ENCODE measurements around the gene PLPP2.

PLPP2 gene

DNA sequence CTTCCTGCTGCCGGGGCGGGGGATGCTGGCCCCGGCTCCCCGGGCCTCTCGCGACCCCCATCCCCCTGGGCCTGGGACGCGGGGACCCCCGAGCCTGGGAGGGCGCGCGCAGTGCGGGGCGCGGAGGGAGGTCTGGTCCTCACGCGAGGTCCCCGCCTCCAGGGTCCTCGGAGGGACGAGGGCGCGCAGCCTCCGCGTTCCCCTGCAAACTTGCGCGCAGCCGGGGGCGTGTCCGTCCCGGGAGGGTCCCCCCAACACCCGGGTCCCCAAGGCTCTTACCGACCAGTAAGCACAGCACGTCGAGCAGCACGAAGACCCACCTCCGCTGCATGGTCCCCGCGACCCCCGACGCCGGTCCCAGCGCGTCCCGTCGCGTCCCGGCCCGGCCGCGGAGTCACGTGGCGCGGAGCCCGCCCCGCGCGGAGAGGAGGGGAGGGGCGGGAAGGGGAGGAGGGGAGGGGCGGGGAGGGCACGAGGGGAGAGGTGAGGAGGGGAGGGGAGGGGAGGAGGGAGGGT is at the start of gene PLPP2:
Gene PLPP2, minus strand, starts transcription at position 398 of the 516 bp plus-strand sequence. Its CDS starts 67 bp downstream, at position 331.
- DNase-seq (no peak), ATAC-seq (no peak)

DNA sequence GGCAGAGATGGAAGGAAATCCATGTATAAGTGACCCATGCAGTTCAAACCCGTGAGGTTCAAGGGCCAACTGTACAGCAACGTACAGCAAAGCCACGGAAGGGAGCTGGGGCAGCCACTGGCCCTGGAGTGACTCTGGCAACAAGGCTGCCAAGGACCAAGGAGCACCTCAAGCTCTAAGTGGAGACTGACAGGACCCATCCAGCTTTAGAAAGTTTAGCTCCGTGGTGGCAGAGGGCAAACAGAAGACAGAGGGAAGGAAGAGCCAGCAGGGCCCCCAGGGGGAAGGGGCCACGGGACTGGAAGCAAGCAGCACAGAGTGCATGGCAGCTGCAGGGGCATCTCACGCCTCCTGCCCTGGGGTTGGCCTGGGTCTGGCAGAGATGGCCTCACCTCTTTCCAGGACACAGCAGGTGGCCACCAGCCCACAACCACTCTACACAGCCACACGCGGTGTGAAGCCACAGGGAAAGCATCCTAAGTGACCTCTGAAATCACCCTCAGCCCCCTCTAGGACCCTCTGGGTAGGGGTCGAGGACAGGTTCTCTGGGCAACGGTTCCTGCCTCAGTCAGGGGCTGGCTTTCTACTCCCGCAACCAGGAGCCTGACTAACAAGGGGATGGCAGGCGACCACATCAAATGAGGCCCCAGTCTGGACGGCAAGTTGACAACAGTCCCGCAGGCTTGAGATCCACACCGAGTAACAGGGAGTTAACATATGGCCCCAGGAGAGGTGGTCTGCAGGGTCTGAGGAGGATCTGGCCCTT is 49.6 kb upstream of the PLPP2 start:
- no peak for ATAC-seq
- DNase-seq: no peak

DNA sequence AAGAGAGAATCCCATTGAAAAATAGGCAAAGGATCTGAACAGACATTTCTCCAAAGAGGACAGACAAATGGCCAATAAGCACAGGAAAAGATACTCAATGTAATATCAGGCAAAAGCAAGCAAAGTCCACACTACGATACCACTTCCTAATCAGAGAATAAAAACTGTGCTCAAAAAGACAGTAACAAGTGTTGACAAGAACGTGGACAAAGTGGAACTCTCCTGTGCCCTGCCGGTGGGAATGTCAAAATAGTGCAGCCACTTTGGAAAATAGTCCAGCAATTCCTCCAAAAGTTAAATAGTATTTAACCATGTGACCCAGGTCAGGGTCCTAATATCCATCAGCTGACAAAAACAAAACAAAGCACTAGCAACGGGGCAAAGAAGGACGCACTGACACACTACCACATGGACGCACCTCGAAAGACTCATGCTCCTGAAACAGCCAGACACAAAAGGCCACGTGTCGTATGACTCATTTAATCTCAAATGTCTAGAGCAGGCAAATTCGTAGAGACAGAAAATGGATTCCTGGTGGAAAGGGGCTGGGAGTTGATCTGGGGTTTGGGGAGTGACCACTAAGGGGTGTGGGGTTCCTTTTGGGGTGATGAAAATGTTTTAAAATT is 48.2 kb upstream of the PLPP2 start:
- DNase-seq (no peak), ATAC-seq (peak; percentile 41)

DNA sequence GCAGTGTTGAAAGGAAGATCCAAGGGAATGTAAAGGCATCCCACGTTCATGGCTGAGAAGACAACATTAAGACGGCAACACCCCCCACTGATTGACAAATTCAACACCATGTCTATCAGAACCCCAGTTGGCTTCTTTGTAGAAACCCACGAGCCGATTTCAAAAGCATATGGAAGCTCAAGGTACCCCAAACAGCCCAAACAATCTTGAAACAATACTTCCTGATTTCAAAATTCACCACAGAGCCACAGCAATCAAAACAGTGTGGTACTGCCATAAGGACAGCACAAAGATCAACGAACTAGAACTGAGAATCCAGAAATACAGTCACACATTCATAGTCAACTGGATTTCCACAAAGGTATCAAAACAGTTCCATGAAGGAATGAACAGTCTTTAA is 47.2 kb upstream of the PLPP2 start:
- ATAC-seq: no peak
- no peak for DNase-seq

DNA sequence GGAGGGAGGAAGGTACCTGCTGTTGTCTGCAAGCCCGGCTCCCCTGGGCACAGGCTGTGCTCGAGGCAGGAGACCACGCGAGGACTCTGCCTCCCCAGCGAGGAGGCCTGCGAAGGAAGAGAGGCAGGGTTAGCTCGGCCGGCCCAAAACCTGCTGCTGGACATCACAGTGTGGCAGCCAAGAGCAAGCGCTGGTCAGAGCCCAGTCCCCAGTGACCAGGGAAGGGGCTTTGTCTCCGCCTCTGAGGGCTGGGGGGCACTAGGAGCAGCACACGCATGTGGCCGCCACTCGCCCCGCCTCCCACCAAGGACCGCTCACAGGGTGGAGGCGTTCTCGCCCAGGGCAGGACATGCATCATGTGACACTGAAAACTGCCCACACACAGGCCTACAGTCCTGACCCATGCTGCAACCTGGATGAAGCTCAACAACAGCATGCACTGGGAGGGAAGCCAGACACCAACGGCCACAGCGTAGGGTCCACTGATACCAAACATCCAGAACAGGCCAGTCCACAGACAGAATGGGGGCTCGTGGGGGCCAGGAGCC is 44.9 kb upstream of the PLPP2 start:
- no peak for ATAC-seq
- DNase-seq: no peak

DNA sequence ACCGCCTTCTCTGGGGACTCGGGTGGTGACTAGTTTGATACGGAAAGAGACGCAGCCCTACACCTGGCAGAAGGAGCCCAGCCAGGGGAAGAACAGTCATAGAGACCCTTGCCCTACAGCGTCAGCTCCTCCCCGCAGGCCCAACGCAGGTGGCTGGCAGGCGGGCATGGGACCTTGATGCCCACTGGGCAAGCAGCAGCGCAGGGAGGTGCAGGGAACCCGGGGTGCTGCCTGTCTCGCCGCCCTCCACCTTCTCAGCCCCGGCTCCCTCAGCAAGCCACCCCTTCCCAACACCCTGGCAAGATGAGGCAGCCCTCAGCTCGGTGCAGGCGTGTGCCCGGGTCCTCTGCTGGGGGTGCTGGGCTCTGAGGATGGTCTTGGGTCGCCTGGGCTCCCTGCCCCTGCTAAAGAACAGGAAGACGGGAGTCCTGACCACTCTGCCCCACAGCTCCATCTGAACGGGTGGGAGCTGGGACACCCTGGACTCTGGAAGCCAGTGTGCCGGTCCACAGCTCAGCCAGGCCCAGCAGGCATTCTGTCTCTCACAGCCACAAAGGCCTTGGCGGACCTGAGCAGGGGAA is 44.4 kb upstream of the PLPP2 start:
- no peak for DNase-seq
- no peak for ATAC-seq

DNA sequence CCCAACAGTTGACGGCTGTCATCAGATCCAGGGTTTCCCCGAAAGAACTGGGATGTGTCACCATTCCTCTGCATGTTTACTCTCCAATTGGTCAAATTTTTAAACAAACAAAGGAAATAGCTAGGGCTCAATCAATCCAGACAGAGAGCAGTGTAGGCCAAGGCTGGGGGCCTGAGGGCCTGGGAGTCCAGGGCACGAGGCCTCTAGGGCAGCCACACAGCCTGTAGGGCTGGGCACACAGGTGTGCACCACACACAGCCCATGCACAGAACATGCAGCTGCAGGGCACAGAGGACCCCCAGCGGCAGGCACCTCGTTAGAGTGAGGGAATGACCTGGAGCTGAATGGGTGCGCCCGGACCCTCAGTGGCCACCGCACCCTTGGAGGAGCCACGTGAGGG is 43.9 kb upstream of the PLPP2 start:
- DNase-seq (no peak), ATAC-seq (no peak)

DNA sequence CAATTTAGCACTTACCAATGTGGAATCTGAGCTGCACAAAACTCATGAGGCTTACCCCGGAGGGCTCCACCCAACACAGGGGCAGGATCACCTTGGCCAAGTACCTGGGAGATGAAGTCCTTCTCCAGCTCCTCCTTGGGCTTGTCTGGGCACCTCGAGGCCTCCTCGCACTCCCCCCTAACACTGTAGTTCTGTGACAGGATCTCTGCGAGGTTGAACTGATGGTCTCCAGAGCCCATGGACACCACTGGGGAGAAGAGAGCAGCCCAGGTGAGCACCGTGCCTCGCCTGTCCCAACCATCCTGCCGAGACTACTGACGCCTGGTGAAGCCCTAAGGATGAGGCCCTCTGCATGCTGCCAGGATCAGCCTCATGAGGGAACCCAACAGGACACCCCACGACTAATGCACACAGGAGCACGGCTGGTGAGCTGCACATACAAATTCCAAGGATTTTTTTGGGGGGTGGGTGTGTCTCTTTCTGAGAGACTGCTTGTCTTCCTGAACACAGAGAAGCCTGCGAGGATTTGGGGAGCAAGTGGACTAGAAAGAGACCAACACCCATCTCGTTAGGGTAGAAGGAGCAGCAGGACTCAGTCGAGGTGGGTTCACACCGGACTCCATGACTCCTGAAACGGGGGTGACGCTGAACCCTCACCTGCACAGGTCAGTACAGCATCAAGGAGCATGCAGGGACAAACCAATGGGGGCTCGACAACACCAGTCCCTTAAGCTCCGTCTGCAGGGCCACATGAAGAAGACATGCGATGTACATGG is 43.3 kb upstream of the PLPP2 start:
- no peak for DNase-seq
- no peak for ATAC-seq

DNA sequence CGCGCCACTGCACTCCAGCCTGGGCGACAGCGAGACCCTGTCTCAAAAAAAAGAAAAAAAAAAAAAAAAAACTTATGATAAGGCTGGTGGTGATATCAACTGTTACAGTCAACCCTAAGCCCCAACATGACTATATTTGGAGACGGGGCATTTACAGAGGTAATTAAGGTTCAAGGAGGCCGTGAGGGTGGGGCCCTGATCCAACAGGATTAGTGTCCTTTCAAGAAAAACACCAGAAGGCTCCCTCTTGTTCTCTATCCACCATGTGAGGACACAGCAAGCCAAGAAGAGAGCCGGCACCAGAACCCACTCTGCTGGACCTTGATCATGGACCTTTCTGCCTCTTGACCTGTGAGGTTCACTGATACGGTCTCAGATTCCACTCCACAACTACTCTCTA is 39.3 kb upstream of the PLPP2 start:
- ATAC-seq (no peak), DNase-seq (no peak)

DNA sequence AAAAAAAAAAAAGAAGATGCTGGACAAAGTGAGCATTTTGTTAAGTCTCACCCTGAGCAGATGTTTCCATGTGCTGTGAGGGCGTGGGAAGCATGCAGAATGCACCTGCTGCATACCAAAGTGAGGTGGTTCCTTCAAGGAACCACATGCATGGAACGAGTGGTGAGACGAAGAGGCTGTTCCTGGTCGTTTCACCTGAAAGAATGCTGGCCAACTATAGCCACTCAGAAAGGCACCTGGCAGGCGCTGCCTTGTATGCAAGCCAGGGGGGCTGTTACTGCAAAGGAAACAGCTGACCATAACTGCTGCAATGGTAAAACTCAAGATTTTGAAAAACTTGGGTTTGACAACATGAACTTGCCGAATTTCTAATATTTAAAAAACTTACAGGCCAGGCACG is 38.7 kb upstream of the PLPP2 start:
- no peak for DNase-seq

DNA sequence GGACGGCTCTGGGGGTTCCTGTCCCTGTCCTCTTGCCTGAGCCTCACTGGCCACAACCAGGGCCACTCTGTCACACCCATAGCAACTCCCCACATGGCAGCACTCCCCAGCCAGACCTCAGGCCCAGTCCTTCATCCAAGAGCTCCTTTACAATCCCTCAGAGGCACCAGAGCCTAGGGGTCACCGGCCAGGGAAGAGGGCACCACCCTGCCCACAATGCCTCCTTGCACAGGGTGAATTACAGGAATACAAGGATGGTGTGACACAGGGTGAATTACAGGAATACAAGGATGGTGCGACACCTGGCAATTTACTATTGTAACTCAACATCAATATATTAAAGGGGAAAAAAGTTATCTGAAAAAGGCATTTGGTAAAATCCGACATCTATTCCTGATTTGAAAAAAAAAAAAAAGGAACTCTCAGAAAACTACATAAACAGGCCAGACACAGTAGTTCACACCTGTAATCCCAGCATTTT is 36.9 kb upstream of the PLPP2 start:
- ATAC-seq (no peak), DNase-seq (no peak)

More for the DNA sequence above, 38.7 kb upstream of the PLPP2 start:
- ATAC-seq: no peak

DNA sequence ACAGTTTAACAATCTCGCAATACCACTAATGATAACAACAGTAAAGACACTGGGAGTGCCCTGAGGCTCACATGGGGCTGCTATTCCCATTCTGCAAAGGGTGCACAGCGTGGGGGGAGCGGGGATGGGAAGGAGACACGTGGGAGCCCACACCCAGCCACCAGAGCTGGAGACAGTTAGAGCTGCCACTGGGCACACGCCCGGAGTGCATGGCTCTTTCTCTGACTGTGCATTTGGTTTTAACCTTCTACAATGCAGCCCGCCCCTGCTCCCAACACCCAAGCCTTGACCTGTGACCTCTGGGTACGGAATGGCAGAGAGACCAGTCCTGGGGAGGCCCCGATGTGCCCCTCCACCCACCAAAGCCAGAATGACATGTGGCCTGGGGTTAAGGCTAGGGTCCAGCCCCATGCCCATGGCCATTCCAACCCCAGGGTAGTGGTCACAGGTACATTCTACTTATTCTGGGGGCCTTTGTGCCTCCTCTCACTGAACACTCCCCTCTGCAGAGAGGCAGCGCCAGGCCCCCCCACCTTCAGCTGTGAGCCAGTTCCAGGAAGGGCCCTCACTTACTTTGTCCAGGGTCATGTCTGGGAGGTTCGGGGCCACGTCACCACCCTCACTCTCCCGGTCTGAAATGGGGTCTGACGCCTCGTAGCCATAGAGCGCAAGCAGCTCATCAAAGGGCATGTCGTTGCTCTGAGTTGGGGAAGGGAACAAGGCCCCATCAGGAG is 36.3 kb upstream of the PLPP2 start:
- ATAC-seq (no peak), DNase-seq (no peak)

DNA sequence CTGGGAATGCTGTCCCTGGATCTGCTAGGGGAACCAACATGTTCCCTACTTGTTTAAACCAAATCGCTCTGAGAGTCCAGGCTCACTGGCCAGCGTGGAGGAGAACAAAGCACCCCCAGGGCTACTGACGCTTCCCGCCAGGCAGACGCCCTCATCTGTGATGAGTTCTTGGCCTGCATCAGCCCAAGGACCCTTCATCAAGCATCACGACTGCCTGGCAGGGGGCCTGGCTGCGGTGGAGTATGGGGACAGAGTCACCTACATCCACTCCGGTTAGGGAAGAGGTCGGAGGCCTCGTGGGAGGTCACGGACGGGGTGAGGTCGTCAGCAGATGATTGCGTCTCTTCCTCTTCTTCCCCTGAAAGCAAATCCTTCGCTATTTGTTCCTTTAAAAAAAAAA is 35.7 kb upstream of the PLPP2 start:
- ATAC-seq: no peak
- no peak for DNase-seq

DNA sequence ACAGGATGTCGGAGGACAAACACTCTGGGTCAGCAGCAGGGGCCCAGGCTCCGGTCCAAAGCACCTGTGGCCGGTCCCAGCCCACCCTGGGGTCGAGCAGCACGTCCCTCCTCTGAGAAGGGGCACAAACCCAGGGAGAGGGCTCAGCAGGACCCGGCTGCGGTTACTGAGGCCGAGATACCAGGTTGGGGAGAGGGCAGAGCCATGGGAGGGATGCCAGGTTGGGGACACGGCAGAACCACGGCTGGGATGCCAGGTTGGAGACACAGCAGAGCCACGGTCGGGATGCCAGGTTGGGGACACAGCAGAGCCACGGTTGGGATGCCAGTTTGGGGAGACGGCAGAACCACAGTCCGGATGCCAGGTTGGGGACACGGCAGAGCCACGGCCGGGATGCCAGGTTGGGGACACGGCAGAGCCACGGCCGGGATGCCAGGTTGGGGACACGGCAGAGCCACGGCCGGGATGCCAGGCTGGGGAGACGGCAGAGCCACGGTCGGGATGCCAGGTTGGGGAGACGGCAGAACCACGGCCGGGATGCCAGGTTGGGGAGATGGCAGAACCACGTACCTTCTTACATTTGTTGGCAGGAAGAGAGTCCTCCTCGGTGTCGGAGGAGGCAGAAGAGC is 34.8 kb upstream of the PLPP2 start:
- DNase-seq (no peak), ATAC-seq (no peak)

DNA sequence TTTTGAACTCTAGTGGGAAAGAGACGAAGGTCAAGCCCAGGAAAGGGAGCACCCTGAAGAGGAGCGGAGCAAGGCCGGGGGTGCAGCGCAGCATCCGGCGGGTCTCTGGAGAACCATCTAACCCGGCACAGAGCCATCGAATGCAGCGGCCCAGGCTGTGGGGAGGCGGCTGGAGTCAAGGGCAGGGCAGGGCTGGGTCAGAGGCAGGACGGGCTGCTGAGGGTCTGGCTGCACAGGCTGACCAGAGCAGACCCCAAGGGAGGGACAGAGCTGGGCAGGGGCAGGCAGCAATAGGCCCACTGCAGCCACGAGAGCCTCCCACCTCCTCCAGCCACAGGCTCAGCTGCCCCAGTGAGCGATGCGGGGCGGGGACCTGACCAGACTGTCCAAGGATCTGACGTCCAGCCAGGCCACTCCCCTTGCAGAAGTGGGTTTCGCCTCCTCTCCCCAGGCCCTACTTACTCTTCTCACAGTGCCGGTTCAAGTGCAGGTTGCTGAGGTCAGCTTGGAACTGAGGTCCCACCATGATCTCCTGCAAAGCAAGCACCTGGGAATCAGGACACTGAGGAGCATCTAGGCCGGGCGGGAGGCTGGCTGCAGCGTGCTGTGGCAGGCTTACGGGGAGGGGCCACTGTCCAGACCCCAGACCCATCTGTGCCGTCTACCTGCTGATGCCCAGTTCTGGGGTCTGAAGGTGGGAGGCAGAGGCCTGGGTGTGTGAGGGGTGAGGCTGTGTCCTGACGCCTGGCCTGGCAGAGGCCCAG is 34.2 kb upstream of the PLPP2 start:
- no peak for DNase-seq

DNA sequence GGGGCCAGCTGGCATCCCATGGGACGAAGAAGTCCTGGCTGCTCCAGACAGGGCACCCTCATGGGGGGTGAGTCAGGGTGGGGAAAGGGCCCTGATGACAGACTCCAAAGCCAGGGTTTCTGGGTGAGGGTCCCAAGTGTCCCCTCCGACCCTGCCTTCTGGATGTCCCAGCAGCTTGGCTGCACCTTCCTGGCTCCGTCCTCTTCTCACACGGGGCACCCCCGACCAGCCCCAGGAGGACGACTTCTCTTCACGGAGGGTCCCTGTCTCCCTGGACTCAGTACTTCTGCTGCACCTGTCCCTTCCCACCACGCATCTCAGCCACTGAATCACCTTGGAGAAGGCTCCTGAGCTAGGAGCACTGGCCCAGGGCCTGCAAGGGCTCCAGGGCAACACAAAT is 33.5 kb upstream of the PLPP2 start:
- DNase-seq (no peak), ATAC-seq (no peak)

More for the DNA sequence above, 34.2 kb upstream of the PLPP2 start:
- ATAC-seq: no peak

DNA sequence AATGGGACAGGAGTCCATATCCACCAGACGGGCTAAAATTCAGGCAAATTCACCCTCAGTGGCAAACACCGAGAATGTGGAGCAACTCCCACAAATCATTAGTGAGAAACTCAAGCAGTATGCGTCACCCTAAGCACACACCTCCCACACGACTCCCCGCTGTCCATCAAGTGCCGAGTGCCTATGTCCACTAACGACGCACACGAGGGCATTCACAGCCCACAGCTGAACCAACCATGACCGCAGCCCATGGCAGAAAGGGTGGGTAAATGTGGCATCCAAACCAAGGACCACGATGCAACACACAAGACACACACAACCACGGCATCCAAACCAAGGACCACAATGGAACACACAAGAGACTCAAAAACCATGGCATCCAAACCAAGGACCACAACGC is 31.4 kb upstream of the PLPP2 start:
- ATAC-seq: no peak
- DNase-seq: no peak

DNA sequence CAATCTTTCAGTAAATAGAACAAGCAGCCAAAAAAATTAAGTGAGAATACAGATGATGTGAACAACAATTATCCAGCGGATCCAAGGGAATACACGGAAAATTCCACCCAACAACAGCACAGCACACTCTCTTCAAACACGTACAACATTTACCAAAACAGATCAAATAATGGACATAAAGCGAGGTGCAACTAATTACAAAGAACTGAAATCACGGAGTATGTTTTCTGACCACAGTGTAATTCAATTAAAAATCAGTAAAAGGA is 27.2 kb upstream of the PLPP2 start:
- ATAC-seq (no peak), DNase-seq (no peak)

DNA sequence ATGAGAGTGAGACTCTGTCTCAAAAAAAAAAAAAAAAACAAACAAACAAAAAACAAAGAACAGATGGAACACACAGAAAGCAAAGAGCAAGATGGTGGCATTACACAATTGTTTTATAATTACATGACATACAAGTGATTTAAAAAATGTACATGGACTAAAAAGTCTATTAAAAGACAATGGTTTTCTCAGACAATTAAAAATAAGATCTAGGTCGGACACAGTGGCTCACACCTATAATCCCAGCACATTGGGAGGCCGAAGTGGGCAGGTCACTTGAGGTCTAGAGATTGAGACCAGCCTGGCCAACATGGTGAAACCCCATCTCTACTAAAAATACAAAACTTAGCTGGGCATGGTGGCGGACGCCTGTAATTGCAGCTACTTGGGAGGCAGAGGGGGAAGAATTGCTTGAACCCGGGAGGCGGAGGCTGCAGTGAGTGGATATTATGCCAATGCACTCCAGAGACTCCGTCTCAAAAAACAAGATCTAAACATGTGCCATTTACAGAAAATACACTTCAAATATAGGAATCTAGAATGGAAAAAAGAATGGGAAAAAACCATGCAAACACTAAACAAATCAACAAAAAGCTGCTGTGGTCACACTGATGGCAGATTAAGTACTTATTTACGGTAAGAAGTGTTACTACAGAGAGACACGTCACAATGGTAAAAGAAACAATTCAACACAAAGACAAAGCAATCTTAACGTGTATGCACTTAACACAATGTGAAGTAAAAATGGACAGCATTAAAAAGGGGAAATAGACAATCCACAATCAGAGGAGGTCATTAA is 26.7 kb upstream of the PLPP2 start:
- ATAC-seq (no peak), DNase-seq (no peak)

DNA sequence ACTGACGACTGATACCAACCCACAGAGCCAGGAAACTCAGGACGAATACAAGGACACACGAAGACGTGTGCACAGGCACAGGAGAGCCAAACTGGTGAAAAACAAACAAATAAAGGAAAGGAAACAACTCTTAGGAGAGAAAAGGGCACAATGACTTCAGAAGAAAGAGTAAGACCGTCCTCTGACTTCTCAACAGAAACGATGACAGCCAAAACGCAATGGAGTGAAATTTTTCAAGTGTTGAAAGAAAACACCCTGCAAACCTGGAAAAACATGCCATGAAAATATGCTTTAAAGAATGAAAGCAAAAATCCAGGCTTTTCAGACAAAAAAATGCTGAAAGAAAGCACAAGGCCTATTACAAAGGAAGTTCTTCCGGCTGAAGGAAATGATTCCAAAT is 24.6 kb upstream of the PLPP2 start:
- no peak for ATAC-seq
- no peak for DNase-seq
